GM21576 (cell line): ENCODE measurements around the gene EGLN3.
"Not testable (repeated sequence)": the region's sequence is repeated elsewhere in the genome, so short reads cannot be mapped to it uniquely, and the experiment has no call there.

Source experiments
- ATAC-seq: cut with Tn5 transposase; IDR thresholded peaks from one replicate; pipeline ENCODE4 v1.9.1; 2021; ENCODE audit warnings: mild to moderate bottlenecking, moderate library complexity; ENCODE audit not compliant: unreplicated experiment

The EGLN3 gene

DNA sequence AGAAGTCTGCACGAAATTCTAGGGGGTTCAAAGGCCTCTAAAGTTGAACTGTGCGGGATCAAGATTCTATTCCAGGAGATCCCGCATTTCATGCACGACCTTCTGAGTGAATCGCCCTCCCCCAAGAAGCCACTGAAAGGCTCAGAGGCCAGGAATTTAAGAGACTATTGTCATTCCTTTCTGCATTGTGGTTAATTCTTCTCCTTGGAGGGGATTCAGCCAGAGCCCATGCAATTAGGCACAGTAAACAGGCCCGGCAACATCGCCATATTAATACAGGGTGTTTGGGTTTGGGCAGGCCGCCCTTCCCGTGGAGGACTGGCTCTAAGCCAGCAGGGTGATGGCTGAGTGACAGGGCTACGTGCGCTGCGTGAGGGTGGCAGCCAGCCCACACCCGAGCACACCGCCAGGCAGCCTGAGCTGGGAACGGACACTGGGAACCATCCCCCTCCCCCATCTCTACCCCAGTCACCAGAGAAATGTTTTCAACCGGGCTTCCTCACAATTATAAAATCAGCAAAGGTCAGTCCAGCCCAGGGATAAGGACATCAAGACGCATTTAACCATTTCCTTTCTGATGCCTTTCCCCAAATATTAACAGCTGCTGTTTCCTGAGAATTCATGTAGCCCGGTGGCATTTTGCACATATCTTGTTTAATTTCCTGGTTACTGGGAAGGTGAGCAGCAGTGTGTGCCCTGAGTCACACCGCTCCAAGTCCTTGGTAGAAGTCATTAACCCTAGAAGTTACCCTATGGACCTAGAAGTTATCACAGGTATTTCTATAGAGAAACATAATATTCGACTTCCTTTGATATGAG, 12.5 kb downstream of the EGLN3 start:
- no peak for ATAC-seq

GRCh38 chr14:33936391-33936790, 14.5 kb downstream of the EGLN3 start:
- ATAC-seq = no peak

DNA sequence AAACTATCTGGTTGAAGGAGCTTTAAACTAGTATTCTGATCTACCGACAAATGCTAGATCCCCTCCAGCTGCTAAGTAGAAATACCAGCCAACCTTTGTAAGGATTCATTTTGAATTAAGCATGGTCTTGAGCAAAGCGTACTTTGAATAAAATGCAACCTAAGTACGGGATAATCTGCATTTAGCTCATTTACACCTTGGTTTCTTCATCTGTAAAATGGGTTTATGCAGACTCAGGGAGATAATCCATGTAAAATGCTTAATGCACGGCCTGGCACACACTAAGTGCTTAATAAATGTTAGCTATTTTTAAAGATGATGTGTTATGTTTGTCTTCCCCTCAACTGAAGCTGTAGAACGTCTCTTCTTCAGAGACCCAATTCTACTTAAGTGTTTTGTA, 15.9 kb downstream of the EGLN3 start:
- ATAC-seq = no peak

DNA sequence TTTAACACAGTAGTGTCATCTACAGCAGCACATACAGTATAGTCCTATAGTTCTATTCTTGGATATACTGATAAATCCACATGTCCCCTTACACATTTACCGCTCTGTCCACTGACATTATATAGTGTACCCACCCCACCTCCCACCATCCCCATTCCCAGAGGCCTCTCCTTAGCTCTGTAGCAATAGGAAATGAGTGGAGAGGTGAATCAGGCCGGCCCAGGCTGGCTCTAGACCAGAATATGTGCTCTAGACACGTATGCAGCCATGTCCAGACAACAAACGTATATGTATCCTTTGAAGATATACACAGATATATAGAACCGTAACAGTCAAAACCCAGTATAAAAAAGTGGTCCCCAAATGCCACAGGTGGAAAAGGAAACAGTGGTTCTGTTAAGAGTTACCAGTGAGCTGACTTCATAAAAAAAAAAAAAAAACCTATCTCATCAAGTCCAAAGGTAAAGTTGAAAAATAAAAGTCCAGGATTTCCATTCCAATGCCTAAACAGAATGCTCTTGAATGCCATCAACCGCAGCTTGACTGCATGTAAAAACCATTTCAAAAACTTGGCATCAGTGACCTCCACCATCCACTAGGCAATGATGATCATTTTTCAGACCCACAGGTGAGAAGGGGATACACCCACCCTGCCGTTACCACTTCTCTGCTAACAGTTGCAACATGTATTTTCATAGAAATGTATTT, 16.7 kb downstream of the EGLN3 start:
- no peak for ATAC-seq

DNA sequence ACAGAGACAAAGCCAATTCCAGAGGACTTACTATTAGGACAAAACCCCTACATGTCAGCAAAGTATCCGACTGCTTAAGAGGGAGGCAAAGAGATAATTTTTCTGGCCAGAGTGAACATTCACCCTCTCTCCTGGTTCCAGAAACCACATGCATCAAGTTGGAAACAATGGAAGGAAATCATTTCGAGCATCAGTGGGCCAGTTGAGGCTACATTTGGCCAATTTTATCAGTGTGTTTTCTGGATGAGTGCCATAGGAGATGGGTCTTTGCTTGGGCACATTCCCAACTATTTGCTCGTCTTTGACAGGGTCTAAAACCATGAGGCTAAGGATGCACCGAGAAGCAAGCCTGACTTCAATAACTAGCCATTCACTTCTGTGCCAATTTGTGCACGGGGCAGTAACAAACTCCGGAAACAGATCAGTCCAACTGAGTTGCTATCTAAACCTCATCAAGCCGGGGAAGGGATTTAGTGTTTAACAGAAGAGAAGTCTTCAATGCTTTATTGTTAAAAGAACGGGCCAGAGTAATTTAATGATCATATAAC, 17.4 kb downstream of the EGLN3 start:
- ATAC-seq = no peak

- no peak for ATAC-seq
These were observed 18.1 kb downstream of the EGLN3 start for GRCh38 chr14:33932576-33933345.

GRCh38 chr14:33932033-33932432, 18.8 kb downstream of the EGLN3 start:
- ATAC-seq = no peak

GRCh38 chr14:33931461-33931860, 19.4 kb downstream of the EGLN3 start:
- ATAC-seq = no peak

DNA sequence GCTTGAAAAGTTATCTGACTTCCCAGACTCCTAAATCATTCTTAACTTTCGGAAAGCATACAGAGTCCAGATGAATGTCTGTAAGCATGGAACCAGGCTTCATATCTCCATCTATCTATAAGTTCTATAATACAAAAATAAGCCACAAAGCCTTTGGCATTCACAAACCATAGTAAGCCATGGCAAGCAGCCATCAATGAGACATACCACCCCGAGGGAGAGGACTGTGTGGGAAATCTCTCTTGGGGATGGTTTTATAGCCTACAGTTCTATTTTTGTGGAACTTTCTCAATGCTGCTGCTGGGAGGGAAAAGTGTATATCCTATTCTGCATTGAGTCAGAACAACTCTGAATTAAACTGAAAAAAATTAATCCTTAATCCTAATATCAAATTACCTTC, 20.4 kb downstream of the EGLN3 start:
- no peak for ATAC-seq

DNA sequence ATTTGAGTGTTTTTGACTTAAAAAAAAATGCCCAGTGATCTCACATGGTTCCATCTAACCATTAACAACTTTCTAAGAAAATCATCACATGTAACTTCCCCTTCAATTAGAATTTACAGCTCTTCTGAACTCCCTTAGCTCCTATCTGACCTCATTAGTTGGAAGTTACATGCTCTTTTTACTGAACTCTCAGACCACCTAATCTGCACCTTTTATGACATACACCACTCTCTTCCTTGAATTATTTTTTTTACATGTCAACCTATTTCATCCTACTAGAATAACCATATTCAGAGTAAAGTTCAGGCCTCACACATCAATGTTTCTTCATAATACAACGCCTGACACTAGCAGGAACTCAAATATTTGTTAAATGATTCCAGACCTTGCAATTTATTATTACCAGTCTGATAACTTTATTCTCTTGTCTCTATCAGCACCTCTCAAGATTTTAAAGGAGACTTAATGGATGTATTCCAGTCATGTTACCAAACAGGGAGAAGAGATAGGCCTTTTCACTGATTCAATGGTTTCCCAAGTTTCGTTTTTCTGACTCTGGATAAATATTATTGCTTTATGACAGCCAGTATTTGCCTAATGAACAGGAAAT, 21.0 kb downstream of the EGLN3 start:
- no peak for ATAC-seq

GRCh38 chr14:33928895-33929294, 22.0 kb downstream of the EGLN3 start:
- ATAC-seq = no peak

DNA sequence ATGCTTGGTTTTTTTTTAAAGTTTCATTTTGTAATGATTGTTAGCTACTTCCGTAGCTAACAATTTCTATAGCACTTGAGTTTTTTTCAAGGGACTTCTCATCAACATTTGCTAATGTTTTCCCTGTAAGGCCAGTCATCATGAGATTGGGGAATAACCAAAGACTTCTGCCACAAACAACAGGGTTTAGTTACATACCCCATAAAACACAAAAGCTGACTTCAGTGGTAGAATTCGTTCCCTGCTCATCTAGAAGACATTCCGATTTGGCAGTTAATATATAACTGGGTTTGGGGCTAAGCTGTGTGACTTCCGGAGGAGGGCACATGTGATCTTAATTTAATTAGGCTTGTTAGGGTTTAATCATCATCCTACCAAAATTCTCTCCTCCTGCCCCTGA, 22.9 kb downstream of the EGLN3 start:
- ATAC-seq = no peak

DNA sequence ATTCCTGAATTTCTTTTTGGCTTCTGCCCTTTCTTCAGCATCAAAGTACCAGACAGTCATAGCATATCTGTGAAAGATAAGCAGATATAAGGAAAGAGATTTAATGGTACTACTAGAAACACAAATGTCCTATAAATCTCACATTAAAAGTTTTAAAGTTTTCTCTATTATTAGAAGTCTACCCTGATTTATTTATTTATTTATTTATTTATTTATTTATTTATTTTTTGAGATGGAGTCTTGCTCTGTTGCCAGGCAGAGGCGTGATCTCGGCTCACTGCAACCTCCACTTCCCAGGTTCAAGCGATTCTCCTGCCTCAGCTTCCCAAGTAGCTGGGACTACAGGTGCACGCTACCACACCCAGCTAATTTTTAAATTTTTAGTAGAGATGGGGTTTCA, 23.9 kb downstream of the EGLN3 start:
- not testable (repeated sequence) for ATAC-seq

DNA sequence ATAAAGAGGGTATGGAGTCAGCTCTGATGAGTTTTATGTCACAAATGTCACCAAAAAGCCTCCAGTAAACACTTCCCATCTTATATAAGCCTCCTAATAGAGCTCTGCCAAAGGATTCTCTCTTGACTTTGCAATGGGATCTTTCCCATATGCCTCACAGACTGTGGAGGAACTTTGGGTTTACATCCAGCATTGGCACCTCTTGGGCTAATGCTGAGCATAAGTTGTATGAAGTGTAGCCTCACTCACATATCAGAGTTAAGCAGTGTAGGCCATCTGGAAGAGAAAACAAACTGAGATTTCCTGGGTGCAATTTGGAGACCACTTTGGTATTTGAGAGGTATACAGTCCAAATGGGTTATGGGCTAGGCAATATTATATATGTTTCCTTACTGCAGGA, 24.9 kb downstream of the EGLN3 start:
- no peak for ATAC-seq

GRCh38 chr14:33925235-33925634, 25.6 kb downstream of the EGLN3 start:
- ATAC-seq = no peak

- no peak for ATAC-seq
These were observed 26.2 kb downstream of the EGLN3 start for GRCh38 chr14:33924566-33925100.

DNA sequence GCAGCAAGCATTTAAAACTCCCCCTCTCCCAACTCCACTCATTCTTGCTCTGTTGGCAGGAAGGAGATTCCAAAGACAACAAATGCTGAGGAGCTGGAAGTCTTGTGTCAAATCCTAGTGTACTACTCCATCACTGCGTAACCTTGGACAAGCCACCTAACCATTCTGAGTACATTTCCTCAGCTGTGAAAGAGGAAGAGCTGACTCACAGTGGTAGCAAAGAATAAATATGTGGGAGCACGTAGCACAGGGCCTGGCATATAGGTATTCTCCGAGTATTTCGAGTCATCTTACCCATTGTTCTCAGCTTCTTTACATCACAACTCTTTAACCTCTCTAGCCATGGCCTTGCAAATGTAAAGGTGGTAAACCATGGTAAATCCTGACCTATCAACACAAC, 28.7 kb downstream of the EGLN3 start:
- no peak for ATAC-seq

GRCh38 chr14:33918256-33918655, 32.6 kb downstream of the EGLN3 start:
- ATAC-seq = no peak

- no peak for ATAC-seq
These were observed 33.2 kb downstream of the EGLN3 start for GRCh38 chr14:33917661-33918060.

DNA sequence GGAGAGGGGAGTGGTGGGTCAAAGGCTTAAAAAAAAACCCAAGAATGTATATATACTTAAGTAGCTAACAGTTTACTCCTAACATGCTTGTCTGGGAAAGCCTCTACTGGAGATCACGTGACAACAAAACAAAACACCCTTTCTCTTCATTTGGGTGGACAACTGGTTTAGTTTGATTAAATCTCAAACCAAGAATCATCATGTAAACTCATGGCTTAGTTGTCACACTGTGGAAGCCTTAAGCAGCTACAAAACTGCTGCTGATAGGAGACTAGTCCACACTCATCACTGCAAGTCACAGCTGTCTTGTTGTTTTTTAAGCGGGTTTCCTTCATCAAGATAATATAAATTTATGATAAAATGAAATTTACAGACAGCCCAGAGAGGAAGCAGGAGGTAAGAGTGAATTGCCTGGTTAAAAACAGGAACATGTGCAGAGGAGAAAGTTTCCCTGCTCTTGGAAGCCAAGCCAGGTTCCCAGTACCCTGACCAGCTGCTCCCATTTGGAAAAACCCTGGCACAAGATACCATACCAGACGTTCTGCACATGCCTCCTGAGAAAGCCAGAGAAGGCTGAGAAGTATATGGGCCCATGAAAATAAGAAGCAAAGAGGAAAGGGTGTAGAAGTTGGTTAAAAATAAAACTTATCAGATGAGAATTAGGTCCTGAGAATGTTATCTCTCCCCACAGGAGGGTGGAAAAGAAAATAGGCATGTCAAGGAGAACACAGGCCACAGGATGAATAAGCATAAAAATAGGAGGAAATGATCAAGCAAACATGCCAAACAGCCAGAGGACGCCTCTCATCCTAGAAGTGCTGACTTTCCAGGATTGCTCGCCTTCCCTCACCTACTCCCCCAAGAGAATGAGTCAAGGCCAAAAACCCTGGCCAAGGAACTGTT, 34.0 kb downstream of the EGLN3 start:
- ATAC-seq = no peak
